ENCODE data around the gene TUBG2. TPM values are rescaled to one million over a fixed set of nuclear protein-coding genes. Genes with fewer than 3 reads are reported as not detected.

Gene TUBG2
- total RNA-seq (2022; extraction: Qiagen RNA extraction), result 15.2 to 22.9 TPM (median 20.9 TPM) in 5 replicates

GRCh38 chr17:42659079-42659931 lies at the start of gene TUBG2:
TUBG2 (plus strand) TSS chr17:42659284; CDS start chr17:42659504, 220 bp downstream.

GRCh38 chr17:42676424-42677011 lies 17.4 kb downstream of the TUBG2 start, which contains the start of gene PLEKHH3:
PLEKHH3 (minus strand) TSS chr17:42676994; CDS start chr17:42676563, 431 bp downstream.

GRCh38 chr17:42681976-42682721 lies 23.1 kb downstream of the TUBG2 start, which contains the start of gene CNTNAP1:
CNTNAP1 (plus strand) TSS chr17:42682531; CDS start chr17:42682830, 299 bp downstream.

Other genes with a start within 250 kb of the TUBG2 start
- gene CAVIN1, start 236.0 kb upstream of the TUBG2 start, total RNA-seq (2022; extraction: Qiagen RNA extraction), result 387 to 420 TPM (median 390 TPM) in 5 replicates
- 29.3 to 42.1 TPM (median 36.0 TPM) in 5 replicates for gene ATP6V0A1, start 200.4 kb upstream of the TUBG2 start, total RNA-seq (2022; extraction: Qiagen RNA extraction)
- 34.3 to 48.3 TPM (median 46.9 TPM) in 5 replicates for gene NAGLU, start 123.0 kb upstream of the TUBG2 start, total RNA-seq (2022; extraction: Qiagen RNA extraction)
- gene HSD17B1, start 106.4 kb upstream of the TUBG2 start, total RNA-seq (2022; extraction: Qiagen RNA extraction), result 0.95 to 1.8 TPM (median 1.5 TPM) in 5 replicates
- gene COASY, start 97.1 kb upstream of the TUBG2 start, total RNA-seq (2022; extraction: Qiagen RNA extraction), result 103 to 126 TPM (median 118 TPM) in 5 replicates
- gene MLX, start 92.2 kb upstream of the TUBG2 start, total RNA-seq (2022; extraction: Qiagen RNA extraction), result 58.2 to 62.5 TPM (median 61.8 TPM) in 5 replicates
- gene PSMC3IP, start 81.6 kb upstream of the TUBG2 start, total RNA-seq (2022; extraction: Qiagen RNA extraction), result 30.0 to 33.0 TPM (median 31.6 TPM) in 5 replicates
- gene RETREG3, start 49.9 kb upstream of the TUBG2 start, total RNA-seq (2022; extraction: Qiagen RNA extraction), result 23.5 to 29.0 TPM (median 26.5 TPM) in 5 replicates
- 134 to 147 TPM (median 139 TPM) in 5 replicates for gene TUBG1, start 49.6 kb upstream of the TUBG2 start, total RNA-seq (2022; extraction: Qiagen RNA extraction)
- gene PLEKHH3, start 17.7 kb downstream of the TUBG2 start, total RNA-seq (2022; extraction: Qiagen RNA extraction), result 9.6 to 17.7 TPM (median 16.1 TPM) in 5 replicates
- gene CCR10, start 22.6 kb downstream of the TUBG2 start, total RNA-seq (2022; extraction: Qiagen RNA extraction), result 0.25 to 0.35 TPM (median 0.29 TPM) in 5 replicates
- 4.5 to 5.6 TPM (median 5.0 TPM) in 5 replicates for gene CNTNAP1, start 23.2 kb downstream of the TUBG2 start, total RNA-seq (2022; extraction: Qiagen RNA extraction)
- gene EZH1, start 85.8 kb downstream of the TUBG2 start, total RNA-seq (2022; extraction: Qiagen RNA extraction), result 8.9 to 13.0 TPM (median 11.9 TPM) in 5 replicates
- 0.51 to 1.3 TPM (median 1.2 TPM) in 5 replicates for gene RAMP2, start 101.9 kb downstream of the TUBG2 start, total RNA-seq (2022; extraction: Qiagen RNA extraction)
- gene VPS25, start 114.2 kb downstream of the TUBG2 start, total RNA-seq (2022; extraction: Qiagen RNA extraction), result 123 to 126 TPM (median 124 TPM) in 5 replicates
- gene WNK4, start 121.3 kb downstream of the TUBG2 start, total RNA-seq (2022; extraction: Qiagen RNA extraction), result 0.91 to 1.6 TPM (median 1.2 TPM) in 5 replicates
- gene COA3, start 139.4 kb downstream of the TUBG2 start, total RNA-seq (2022; extraction: Qiagen RNA extraction), result 112 to 138 TPM (median 133 TPM) in 5 replicates
- 0.03 to 0.06 TPM (median 0.04 TPM) in 4 of 5 replicates, not detected in the other for gene CNTD1, start 139.6 kb downstream of the TUBG2 start, total RNA-seq (2022; extraction: Qiagen RNA extraction)
- 78.1 to 101 TPM (median 79.7 TPM) in 5 replicates for gene BECN1, start 165.0 kb downstream of the TUBG2 start, total RNA-seq (2022; extraction: Qiagen RNA extraction)
- 220 to 295 TPM (median 223 TPM) in 5 replicates for gene PSME3, start 174.1 kb downstream of the TUBG2 start, total RNA-seq (2022; extraction: Qiagen RNA extraction)
- gene AOC2, start 185.3 kb downstream of the TUBG2 start, total RNA-seq (2022; extraction: Qiagen RNA extraction), result 1.7 to 2.7 TPM (median 1.8 TPM) in 5 replicates
- gene AOC3, start 191.9 kb downstream of the TUBG2 start, total RNA-seq (2022; extraction: Qiagen RNA extraction), result 1.0 to 1.6 TPM (median 1.3 TPM) in 5 replicates
- gene G6PC1, start 241.5 kb downstream of the TUBG2 start, total RNA-seq (2022; extraction: Qiagen RNA extraction), result 0.02 to 0.04 TPM (median 0.03 TPM) in 3 of 5 replicates, not detected in the others